ENCODE results near the gene STXBP4. TPM values are rescaled to one million over a fixed set of nuclear protein-coding genes. Genes with fewer than 3 reads are reported as not detected.

STXBP4 gene
- polyA plus RNA-seq, 1 of the 3 experiments (the other 2 are of a cell fraction) = 2.8 TPM

DNA sequence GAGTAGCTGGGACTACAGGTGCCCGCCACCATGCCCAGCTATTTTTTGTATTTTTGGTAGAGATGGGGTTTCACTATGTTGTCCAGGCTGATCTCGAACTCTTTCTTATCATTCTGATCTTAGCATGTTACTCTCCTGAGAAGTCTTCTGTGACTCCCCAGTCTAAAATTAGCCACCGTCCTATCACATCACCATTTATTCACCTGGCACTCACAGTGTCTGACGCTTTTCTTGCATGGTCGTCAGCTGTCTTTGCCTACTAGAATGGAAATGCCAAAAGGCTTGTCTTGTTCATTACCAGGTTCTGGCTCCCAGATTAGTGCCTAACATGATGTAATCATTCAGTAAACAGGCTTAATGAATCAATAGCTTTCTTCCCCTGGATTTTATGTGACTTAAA is 44.2 kb upstream of the STXBP4 start (continued):
- TF ChIP-seq, protein P1, sequence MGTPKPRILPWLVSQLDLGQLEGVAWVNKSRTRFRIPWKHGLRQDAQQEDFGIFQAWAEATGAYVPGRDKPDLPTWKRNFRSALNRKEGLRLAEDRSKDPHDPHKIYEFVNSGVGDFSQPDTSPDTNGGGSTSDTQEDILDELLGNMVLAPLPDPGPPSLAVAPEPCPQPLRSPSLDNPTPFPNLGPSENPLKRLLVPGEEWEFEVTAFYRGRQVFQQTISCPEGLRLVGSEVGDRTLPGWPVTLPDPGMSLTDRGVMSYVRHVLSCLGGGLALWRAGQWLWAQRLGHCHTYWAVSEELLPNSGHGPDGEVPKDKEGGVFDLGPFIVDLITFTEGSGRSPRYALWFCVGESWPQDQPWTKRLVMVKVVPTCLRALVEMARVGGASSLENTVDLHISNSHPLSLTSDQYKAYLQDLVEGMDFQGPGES (IDR thresholded peaks at IDR 0.05; ENCODE audit: low read depth, low read length) = no peak

DNA sequence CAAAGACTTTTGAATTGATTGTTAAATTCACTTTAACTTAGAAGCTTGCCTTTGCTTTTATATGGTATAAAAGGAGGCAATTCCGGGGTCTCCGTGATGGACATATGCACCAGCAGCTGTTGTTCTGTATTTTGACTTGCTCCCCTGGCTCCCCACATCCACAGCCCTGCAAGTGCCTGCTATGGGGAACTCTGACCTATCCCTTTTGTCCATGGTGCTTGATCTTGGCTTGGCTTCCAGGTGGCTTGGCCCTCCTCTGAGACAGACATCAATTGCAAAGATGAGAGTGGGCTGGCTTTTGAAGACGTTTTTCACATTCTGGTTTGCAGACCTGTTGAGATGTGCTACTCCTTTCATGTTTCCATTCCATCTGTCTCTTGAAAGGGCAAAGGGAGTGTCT is 41.0 kb upstream of the STXBP4 start:
- DNase-seq = no peak
- CTCF ChIA-PET = interaction anchor here (0.9 kb wide), 2 partner anchors 9 to 22 kb away, joined by 3 read pairs; no protein-coding TSS in a partner anchor
- Histone ChIP-seq H3K9me2 (no peaks in the 10 kb centered on the region), H3K9me3 (no peaks in the 10 kb centered on the region), H3K4me2 (no peak overlapping the region), H3K4me1 (ENCODE audit: control insufficient read depth in 1 of 2, insufficient read depth in 2 of 2, low read depth in 1 of 2, low read length in 1 of 2) (no peaks in the 10 kb centered on the region), H3K27ac (ENCODE audit: low read depth in 2 of 2, low read length in 1 of 2) (no peak overlapping the region), H3K27me3 (ENCODE audit: insufficient read depth) (no peaks in the 10 kb centered on the region), H3K79me2 (ENCODE audit: insufficient read depth) (no peaks in the 10 kb centered on the region), H4K20me1 (ENCODE audit: insufficient read depth) (no peaks in the 10 kb centered on the region), H3K36me3 (replicated peaks in 1 of 2; ENCODE audit: control insufficient read depth in 1 of 2, insufficient read depth in 2 of 2, low read length in 1 of 2) (peaks cover 39 to 57% of the 10 kb centered on the region in 2 experiments), H3K9ac (no peak overlapping the region), H3F3A (replicated peaks; ENCODE audit: insufficient read depth) (no peaks in the 10 kb centered on the region), H3K4me3 (ENCODE audit: low read depth in 2 of 2, low read length in 1 of 2) (no peak overlapping the region), H2AFZ (ENCODE audit: low read depth) (no peak overlapping the region)
- WGBS (ENCODE audit: low lambda C conversion rate) = 91% methylated on average over 3 of the region's 3 CpGs
- POLR2A ChIA-PET = no interaction called here
- TF ChIP-seq, protein P2, sequence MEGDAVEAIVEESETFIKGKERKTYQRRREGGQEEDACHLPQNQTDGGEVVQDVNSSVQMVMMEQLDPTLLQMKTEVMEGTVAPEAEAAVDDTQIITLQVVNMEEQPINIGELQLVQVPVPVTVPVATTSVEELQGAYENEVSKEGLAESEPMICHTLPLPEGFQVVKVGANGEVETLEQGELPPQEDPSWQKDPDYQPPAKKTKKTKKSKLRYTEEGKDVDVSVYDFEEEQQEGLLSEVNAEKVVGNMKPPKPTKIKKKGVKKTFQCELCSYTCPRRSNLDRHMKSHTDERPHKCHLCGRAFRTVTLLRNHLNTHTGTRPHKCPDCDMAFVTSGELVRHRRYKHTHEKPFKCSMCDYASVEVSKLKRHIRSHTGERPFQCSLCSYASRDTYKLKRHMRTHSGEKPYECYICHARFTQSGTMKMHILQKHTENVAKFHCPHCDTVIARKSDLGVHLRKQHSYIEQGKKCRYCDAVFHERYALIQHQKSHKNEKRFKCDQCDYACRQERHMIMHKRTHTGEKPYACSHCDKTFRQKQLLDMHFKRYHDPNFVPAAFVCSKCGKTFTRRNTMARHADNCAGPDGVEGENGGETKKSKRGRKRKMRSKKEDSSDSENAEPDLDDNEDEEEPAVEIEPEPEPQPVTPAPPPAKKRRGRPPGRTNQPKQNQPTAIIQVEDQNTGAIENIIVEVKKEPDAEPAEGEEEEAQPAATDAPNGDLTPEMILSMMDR (IDR thresholded peaks at IDR 0.05) = no peak
- no peak for TF ChIP-seq GABPA (IDR thresholded peaks at IDR 0.05; ENCODE audit: low read depth)
- TF ChIP-seq, protein P1 (IDR thresholded peaks at IDR 0.05; ENCODE audit: low read depth, low read length) = no peak
- TF ChIP-seq MEF2A (IDR thresholded peaks at IDR 0.05; ENCODE audit: borderline replicate concordance, low read depth) = no peak
- TF ChIP-seq ELF1 (IDR thresholded peaks at IDR 0.05) = no peak
- TF ChIP-seq FOXJ3 (CRISPR knock-in tag; IDR thresholded peaks at IDR 0.05) = no peak
- no peak for TF ChIP-seq NFIC (IDR thresholded peaks at IDR 0.05; ENCODE audit: borderline replicate concordance)
- no peak for TF ChIP-seq POLR2AphosphoS5 (IDR thresholded peaks at IDR 0.05; ENCODE audit: low read depth, low read length)
- no peak for TF ChIP-seq EZH2phosphoT487 (IDR thresholded peaks at IDR 0.05; ENCODE audit: borderline replicate concordance, low read depth)
- no peak for TF ChIP-seq NRF1 (IDR thresholded peaks at IDR 0.05; ENCODE audit: low read depth, low read length)
- TF ChIP-seq, protein P3, sequence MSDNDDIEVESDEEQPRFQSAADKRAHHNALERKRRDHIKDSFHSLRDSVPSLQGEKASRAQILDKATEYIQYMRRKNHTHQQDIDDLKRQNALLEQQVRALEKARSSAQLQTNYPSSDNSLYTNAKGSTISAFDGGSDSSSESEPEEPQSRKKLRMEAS (IDR thresholded peaks at IDR 0.05; ENCODE audit: low read depth) = no peak
- TF ChIP-seq, protein P4, sequence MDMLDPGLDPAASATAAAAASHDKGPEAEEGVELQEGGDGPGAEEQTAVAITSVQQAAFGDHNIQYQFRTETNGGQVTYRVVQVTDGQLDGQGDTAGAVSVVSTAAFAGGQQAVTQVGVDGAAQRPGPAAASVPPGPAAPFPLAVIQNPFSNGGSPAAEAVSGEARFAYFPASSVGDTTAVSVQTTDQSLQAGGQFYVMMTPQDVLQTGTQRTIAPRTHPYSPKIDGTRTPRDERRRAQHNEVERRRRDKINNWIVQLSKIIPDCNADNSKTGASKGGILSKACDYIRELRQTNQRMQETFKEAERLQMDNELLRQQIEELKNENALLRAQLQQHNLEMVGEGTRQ (IDR thresholded peaks at IDR 0.05; ENCODE audit: borderline replicate concordance, low read depth, low read length) = no peak
- TF ChIP-seq, protein P5, sequence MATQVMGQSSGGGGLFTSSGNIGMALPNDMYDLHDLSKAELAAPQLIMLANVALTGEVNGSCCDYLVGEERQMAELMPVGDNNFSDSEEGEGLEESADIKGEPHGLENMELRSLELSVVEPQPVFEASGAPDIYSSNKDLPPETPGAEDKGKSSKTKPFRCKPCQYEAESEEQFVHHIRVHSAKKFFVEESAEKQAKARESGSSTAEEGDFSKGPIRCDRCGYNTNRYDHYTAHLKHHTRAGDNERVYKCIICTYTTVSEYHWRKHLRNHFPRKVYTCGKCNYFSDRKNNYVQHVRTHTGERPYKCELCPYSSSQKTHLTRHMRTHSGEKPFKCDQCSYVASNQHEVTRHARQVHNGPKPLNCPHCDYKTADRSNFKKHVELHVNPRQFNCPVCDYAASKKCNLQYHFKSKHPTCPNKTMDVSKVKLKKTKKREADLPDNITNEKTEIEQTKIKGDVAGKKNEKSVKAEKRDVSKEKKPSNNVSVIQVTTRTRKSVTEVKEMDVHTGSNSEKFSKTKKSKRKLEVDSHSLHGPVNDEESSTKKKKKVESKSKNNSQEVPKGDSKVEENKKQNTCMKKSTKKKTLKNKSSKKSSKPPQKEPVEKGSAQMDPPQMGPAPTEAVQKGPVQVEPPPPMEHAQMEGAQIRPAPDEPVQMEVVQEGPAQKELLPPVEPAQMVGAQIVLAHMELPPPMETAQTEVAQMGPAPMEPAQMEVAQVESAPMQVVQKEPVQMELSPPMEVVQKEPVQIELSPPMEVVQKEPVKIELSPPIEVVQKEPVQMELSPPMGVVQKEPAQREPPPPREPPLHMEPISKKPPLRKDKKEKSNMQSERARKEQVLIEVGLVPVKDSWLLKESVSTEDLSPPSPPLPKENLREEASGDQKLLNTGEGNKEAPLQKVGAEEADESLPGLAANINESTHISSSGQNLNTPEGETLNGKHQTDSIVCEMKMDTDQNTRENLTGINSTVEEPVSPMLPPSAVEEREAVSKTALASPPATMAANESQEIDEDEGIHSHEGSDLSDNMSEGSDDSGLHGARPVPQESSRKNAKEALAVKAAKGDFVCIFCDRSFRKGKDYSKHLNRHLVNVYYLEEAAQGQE (IDR thresholded peaks at IDR 0.05; ENCODE audit: low read depth, low read length) = no peak
- TF ChIP-seq RXRA (IDR thresholded peaks at IDR 0.05; ENCODE audit: borderline replicate concordance, low read depth) = no peak
